Kidney glomerular epithelial cell (primary cell): ENCODE results near the gene ERH.
"Not testable (repeated sequence)": the region's sequence is repeated elsewhere in the genome, so short reads cannot be mapped to it uniquely, and the experiment has no call there.

Experiments
- DNase-seq: peaks from one replicate; lab custom pipeline; 2025; lab: John Stamatoyannopoulos, UW

The ERH gene

DNA sequence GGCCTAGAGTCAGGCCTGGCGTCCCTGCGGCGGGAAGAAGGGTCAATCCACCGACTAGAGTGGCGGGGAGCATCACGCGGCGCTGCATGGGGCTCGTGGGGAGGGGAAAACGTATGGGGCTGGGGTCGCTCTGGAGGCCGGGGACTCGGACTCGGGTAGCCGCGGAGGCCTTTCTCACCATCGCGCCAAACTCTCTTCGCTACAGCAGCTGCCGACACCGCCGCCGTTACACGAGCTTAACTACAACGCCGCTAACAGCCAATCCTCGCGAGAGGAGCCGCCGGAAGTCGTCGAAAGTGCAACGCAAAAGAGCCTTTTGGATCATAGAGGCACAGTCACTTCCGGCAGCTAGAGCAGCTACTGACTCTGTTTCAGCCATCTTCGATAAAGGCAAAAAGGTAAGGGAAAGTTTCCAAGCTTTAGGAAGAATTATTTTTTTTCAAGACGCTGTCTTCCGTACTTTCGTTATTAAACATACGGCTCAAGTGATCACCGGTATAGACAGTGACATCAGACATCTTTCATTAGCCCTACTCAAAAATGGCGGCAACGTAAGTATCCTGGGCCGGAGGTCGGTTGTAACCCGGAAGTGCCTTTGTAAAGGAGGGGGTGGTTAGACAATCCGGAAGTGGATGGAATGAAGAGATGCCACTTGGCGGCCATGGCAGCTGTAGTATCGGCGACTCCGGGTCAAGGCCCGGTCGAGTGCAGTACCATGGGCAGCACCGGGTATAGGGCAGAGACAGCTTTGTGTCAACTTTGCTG lies at the start of gene ERH, which contains the start of gene SLC39A9:
Gene ERH, minus strand, starts transcription at position 247 of the 765 bp plus-strand sequence. Its CDS starts 66 bp downstream, at position 181.
Gene SLC39A9, plus strand, starts transcription at position 640 of the 765 bp plus-strand sequence. CDS start 678 bp downstream, outside the sequence.
- DNase-seq: peak; percentile 100

DNA sequence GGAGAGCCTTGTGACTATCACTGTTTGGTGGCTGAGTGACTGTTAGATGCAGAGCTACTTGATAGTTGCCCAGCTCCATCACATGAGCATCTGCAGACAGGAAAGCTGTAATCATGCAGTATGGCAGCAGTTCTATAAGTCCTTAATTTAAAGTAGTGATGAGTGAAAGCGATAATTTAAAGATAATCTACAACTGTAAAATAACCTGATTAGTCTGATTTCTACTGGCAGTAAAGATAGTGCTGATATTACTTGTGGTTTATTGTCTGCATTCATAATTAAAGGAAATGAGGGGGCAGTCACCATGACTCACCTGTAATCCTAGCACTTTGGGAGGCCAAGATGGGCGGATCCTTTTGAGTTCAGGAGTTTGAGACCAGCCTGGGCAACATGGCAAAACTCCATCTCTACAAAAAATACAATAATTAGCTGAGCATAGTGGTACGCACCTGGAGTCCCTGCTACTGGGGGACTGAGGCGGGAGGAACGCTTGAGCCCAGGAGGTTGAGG lies 45.3 kb upstream of the ERH start:
- no peak for DNase-seq

DNA sequence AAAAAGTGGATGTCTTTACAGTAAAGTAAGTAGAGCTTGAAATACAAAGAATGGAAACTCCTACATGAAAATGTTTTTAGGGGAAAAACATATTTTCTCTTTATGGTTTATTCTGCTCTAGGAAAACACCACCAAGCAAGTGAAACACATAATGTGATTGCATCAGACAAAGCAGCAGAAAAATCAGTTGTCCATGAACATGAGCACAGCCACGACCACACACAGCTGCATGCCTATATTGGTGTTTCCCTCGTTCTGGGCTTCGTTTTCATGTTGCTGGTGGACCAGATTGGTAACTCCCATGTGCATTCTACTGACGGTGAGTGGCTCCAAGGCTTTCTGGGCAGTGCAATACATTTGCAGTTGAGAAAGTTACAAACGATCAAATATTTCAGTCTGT lies 43.8 kb upstream of the ERH start:
- no peak for DNase-seq

DNA sequence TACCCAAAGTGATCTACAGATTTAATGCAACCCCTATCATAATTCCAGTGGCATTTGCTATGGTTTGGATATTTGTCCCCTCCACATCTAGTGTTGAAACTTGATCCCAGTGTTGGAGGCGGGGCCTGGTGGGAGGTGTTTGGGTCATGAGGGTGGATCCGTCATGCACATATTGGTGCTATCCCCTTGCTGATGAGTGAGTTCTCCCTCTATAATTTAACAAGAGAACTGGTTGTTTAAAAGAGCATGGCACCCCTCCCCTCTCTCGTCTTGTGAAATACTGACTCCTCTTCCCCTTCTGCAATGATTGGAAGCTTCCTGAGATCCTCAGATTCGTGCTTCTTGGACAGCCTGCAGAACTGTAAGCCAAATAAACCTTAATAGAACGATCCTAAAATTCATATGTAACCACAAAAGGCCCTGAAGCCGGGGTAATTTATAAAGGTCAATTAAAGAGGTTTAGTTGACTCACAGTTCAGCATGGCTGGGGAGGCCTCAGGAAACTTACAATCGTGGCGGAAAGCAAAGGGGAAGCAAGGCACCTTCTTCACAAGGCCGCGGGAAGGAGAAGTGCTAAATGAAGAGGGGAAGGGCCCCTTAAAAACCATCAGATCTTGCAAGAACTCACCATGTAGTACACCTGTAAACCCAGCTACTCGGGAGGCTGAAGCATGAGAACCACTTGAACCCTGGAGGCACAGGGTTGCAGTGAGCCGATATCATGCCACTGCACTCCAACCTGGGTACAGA lies 41.6 kb upstream of the ERH start:
- no peak for DNase-seq

DNA sequence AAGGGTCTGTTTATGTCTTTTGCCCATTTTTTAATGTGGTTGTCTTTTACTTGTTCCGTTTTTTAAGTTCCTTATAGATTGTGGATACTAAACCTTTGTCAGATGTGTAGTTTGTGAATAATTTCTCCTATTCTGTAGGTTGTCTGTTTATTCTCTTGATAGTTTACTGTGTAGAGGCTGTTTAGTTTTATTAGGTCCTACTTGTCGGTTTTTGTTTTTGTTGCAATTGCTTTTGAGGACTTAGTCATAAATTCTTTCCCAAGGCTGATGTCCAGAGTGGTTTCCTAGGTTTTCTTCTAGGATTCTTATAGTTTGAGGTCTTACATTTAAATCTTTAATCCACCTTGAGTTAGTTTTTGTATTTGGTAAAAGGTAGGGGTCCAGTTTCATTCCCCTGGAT lies 34.3 kb upstream of the ERH start:
- no peak for DNase-seq

DNA sequence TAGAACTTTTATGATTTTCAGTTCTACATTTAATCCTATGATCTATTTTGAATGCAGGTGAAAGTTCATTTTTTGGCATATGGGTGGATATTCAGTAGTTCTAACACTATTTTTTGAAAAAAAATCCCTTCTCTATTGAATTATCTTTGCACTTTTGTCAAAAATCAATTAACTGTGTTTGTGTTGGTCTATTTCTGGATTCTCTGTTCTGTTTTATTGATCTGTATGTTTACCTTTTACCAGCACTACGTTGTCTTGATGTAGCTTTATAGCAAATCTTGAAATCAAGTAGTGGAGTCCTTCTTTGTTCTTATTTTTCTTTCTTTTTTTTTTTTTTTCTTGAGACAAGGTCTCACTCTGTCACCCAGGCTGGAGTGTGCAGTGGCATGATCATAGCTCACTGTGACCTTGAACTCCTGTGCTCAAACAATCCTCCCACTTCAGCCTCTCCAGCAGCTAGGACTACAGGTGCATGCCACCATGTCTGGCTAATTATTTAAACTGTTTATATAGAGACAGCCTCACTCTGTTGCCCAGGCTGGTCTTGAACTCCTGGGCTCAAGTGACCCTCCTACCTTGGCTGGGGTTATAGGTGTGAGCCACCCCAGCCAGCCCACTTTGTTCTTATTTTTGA lies 32.3 kb upstream of the ERH start:
- DNase-seq: no peak

DNA sequence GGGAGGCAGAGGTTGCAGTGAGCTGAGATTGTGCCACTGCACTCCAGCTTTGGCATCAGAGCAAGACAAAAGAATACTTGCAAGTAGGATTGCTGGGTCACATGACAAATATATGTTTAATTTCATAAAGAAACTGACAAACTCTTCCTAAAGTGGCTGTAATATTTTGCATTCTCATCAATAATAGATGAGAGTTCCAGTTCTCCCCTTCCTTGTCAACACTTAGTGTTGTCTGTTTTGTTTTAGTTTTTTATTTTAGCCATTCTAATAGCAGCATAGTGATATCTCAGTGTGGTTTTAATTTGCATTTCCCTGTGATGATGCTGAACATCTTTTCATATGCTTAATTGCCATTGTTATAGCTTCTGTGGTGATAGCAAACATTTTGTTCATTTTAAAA lies 31.5 kb upstream of the ERH start:
- DNase-seq: no peak

DNA sequence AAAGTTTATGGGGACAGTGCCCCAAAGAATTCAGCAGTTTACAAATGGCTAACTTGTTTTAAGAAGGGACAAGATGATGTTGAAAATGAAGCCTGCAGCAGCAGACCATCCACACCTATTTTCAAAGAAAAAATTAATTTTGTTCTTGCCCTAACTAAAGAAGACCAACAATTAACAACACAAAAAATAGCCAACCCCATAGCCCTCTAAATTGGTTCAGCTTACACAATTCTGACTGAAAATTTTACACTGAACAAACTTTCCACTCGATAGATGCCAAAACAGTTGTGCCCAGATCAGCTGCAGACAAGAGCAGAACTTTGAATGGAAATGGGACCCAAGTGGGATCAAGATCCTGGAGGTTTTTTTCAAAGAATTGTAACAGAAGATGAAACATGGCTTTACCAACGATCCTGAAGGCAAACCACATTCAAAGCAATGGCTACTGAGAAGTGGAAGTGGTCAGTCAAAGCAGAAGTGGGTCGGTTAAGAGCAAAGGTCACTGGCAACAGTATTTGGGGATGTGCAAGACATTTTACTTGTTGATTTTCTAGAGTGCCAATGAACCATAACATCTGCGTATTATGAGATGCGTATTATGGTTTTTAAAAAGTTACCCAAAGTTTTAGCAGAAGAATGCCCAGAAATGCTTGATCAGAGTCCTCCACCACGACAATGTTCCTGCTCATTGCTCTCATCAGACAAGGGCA lies 30.3 kb upstream of the ERH start:
- DNase-seq: no peak

DNA sequence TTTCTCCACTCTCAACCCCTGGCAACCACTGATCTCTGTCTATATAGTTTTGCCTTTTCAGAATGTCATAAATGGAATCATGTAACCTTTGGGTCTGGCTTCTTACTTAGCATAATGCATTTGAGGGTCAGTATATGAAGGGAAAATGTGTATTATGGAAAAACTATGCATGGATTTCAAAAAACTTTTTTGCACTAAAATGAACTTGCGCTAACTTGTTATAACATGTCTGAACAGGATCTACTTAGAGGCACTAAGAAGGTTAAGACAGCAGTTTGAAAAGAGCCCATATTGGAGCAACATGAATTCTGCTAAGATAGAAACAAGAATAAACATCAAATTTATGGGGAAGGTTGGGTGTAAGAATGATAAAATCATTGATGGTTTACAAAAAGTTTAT lies 29.5 kb upstream of the ERH start:
- no peak for DNase-seq

DNA sequence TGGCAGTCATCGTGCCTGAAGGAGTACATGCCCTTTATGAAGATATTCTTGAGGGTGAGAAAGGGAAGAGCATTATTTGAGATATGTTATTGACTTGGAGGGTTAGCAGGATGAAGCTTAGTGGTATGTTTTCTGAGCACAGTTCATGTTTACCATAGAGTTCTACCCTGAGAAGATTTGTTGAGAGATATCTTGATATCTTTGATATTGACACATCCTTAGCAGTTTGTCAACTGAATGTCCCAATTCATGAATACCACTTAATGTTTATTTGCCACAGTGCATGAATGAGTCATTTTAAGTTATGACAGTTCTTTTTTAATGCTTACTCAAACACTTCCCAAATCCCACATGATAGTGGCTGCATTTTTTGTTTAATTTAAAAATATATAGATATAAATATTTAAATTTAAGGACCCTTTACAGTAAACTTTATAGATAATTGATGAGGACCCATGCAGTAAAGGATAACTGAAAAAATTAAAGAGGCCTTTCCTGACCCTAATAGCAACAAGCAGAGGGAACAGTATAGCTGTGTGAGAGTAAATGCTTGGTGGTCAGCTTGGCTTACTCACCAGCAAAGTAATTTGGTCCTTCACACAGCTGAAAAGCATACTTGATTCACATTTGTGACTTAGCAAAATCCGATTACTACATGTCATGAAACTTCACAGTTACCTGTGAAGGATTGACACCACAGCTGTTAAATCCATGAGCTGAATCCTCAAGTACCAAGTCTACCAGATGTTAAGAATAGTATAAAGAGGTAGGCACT lies 26.2 kb upstream of the ERH start:
- no peak for DNase-seq

DNA sequence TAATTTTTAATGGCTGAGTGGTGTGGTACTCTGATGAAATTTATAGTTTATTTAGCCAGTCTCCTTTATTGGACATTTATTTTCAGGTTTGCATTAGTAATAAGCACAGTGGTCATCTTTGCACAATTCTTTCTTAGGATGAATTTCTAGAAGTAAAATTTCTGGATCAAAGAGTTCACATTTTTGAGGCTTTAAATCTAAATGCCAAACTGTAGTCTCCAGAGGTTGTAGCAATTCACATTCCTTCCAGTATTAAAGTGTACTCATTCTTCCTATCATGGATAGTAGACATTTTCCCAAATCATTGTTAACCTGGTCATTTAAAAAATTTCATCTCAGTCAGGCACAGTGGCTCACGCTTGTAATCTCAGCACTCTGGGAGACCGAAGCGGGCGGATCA lies 25.2 kb upstream of the ERH start:
- DNase-seq: no peak

DNA sequence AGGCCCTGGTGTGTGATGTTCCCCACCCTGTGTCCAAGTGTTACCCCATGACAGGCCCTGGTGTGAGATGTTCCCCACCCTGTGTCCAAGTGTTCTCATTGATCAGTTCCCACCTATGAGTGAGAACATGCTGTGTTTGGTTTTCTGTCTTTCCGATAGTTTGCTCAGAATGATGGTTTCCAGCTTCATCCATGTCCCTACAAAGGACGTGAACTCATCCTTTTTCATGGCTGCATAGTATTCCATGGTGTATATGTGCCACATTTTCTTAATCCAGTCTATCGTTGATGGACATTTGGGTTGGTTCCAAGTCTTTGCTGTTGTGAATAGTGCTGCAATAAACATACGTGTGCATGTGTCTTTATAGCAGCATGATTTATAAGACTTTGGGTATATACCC lies 18.0 kb upstream of the ERH start:
- DNase-seq: not testable (repeated sequence)

DNA sequence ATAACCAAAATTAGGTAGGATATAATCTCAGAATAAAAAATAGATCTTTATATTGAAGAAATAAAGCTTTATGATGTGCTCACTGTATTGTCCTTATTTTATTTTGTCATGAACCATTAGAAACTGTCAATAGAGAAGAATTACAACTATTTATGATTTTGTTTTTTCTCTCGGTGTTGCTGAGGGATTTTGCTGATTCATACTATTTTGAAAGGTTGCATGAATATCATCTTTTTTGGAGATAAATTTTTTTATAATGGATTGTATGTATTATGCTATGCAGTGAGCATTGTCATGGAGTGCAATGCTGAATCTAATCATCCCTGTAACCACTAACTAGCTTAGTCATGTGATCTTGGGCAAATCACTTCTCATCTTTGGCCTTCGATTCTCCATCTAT lies 15.4 kb upstream of the ERH start:
- no peak for DNase-seq

DNA sequence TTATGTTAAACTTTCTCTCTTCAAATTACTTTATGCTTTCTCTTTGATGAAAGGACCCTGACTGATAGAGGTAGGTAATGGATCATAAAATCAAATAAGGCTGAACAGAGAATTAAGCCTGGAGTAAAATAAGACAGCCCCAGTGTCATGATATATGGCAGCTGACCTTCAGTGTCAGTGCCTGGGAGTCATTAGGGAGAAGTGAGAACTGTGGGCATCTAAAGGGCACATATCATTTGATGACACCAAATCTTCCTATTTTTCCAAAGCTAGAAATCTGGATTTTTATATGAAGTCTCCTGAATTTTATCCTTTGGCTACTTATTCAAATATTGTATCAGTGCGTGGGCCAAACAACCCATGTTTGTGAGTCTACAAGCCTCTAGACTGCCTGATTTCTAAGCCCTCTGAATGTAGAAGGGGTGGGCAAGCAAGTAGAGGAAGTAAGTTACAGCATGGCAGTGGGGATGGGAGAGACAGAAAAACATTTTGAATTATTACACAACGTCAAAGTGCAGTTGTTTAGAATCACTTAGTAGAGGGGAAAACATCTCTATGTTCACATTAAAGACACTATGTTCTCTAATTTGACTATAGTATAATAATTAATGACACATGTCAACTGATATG lies 10.3 kb upstream of the ERH start:
- no peak for DNase-seq

DNA sequence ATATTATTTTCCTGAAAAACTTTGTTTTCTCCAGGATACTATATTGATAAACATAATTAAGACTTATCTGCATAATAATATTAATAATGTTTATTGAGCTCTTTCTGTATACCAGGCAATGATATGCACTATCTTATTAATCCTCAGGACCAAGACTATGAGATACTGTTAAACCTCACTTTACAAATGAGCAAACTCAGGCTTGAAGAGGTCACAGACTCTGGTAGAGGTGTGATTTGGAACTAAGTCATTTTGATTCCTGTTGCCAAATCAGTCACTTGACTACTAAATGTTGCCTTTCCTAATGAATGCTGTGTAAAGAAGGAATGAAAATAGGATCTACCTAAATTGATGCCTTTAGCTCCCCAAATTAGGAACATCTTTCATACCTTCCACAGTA lies 7.7 kb upstream of the ERH start:
- DNase-seq: no peak

DNA sequence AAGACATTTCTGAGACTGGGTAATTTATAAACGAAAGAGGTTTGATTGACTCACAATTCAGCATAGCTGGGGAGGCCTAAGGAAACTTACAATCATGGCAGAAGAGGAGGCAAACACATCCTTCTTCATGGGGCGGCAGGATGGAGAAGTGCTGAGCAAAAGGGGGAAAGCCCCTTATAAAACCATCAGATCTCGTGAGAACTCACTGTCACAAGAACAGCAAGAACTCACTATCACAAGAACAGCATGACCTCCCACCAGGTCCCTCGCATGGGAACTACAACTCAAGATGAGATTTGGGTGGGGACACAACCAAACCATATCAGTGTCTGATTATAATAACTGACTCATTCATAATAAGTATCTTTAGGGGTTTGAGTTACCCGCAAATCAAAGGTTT lies 6.8 kb upstream of the ERH start:
- DNase-seq: no peak

DNA sequence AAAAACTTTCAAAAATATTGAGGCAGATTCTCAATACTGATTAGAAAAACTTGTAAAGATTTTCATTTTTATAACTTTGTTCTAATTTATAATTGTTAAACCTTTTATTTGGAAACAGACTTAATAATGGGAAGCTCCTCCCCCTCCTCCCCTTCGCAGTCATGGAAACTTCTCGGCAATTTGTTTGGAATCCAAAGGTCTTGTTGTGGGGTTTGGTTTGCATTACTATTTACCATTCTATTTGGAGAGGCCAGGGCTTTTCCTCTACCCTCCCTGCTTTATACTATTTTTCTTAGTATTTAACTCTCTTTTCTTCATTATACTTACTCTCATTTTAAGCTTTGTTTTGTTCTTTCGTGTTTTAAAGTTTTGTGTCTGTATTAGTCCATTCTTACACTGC lies 6.4 kb upstream of the ERH start:
- no peak for DNase-seq

DNA sequence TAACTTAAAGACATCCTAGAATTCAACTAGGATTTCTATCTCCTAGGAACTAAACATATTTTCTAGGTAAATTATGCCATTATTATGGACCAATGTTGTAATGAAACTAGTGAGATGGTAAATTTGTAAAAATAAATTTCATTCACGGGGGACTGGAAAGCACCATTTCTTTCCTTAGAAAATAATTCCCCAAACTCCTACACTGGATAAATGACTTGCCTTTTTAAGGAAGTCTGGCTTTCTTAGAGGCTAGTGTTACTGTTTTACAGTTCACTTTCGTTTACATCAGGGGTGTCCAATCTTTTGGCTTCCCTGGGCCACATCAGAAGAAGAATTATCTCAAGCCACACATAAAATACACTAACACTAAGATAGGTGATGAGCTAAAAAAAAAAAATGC lies 3.7 kb upstream of the ERH start:
- DNase-seq: no peak

DNA sequence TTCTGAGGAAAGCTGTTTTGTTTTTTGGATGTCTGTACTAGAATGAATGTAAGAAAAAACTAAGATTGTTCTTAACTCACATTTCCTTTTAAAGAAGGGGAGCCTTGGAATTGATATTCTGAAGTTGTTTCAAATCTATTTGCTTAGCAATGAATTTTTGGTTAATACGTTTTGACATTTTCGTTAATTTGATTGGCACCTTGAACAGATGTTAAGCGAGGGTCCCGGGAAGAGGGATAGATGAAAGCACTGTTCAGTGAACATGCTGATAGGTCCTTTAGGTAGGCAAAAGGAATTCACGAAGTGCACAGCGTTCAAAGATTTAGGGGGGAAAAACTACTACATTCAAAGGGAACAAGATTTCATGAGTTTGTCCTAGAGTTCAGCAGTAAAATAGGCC lies 2.1 kb upstream of the ERH start:
- no peak for DNase-seq

DNA sequence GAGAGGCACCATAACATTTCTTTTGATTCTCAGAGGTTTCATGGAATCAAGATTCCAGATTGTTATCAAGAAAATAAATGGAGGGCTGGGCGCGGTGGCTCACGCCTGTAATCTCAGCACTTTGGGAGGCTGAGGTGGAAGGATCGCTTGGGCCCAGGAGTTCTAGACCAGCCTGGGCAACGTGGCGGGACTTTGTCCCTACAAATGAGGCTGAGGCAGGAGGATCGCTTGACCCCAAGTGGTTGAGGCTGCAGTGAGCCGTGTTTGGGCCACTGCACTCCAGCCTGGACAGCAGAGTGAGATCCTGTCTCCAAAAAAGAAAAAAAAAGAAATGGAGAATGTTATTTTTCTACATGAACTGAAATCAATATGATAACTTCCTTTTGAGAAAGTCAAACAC lies 1.7 kb upstream of the ERH start:
- no peak for DNase-seq

DNA sequence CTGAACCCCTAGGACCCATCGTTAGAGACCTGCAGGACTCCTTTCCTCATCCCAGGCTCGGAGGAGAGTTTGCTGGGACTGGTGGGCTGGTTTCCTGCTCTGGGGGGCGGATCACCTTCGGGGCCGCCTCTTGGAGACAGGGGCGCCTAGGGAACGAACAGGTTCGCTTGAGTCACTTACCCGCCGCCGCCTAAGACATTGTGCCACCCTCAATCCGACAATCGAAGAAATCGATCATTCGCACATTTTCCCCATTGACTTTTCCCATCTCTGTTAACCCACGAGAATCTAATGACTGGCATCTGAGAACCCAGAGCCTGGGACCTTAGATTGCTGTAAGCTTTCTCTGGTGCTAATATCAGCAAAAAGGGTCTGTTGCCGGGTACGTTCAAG lies 715 bp upstream of the ERH start:
- no peak for DNase-seq
